OCI-LY3 (cell line): ENCODE results near the gene ACTR8.

ENCODE experiments used
- EZH2phosphoT487 ChIP-seq: fragments of 200-600 bp; shearing (Covaris generic); IDR thresholded peaks from 2 replicates; pipeline ENCODE4 v1.6.1; 2018; ENCODE audit warnings: antibody characterized with exemption, mixed run types, low read depth
- TF ChIP-seq, protein P1 (sequence below): fragments of 200-600, 300-600 bp; sonication (generic); IDR thresholded peaks from 2 replicates; pipeline ENCODE4 v1.5.1; 2014; ENCODE audit warnings: antibody characterized with exemption, low read length, low read depth

DNA sequence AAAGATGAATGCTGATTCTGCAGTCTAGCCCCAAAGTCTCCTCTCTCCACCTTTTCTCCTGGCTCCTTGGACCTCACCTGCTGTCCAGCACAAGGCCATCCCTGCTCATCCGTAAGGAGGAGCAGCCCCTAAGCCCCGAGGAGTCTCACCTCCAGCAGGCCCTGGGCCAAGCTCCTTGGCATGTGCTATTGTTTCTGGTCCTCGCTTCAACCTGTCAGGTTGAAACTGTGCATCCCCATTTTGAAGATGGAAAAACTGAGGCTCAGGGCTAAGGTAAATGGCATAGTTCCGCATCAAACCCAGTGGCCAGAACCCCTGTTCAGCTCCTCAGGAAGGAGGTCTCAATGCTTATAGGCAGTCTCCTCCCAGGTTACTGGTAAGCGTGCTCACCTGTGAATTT, 61.9 kb downstream of the ACTR8 start:
- TF ChIP-seq, protein P1, sequence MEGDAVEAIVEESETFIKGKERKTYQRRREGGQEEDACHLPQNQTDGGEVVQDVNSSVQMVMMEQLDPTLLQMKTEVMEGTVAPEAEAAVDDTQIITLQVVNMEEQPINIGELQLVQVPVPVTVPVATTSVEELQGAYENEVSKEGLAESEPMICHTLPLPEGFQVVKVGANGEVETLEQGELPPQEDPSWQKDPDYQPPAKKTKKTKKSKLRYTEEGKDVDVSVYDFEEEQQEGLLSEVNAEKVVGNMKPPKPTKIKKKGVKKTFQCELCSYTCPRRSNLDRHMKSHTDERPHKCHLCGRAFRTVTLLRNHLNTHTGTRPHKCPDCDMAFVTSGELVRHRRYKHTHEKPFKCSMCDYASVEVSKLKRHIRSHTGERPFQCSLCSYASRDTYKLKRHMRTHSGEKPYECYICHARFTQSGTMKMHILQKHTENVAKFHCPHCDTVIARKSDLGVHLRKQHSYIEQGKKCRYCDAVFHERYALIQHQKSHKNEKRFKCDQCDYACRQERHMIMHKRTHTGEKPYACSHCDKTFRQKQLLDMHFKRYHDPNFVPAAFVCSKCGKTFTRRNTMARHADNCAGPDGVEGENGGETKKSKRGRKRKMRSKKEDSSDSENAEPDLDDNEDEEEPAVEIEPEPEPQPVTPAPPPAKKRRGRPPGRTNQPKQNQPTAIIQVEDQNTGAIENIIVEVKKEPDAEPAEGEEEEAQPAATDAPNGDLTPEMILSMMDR: no peak
- no peak for TF ChIP-seq EZH2phosphoT487
